Activated CD4-positive, alpha-beta memory T cell treated with anti-CD3 and anti-CD28 coated beads, Interleukin-2, amount 10 ng/mL, durations not matched to agents 7 days and 5 days (primary cell): Measurements from ENCODE around the gene DEGS1. TPM values are rescaled to one million over a fixed set of nuclear protein-coding genes. Genes with fewer than 3 reads are reported as not detected.
A peak's percentile ranks its signal among the peaks of the same experiment; 100 is the strongest.

Source experiments
- CTCF ChIA-PET: fragments of 350-600 bp; sonication (Branson Sonifier 250); formaldehyde crosslinking; loops from one replicate; lab custom pipeline; 2021; ENCODE audit warnings: antibody characterized with exemption, inconsistent platforms; lab: Charles Lee
- POLR2A ChIA-PET: fragments of 350-600 bp; sonication (Branson Sonifier 250); formaldehyde crosslinking; loops from one replicate; lab custom pipeline; 2021; ENCODE audit warnings: antibody characterized with exemption; lab: Charles Lee
- DNase-seq: peaks from one replicate; pipeline ENCODE4 v3.0.0-alpha.2; 2020
- H3K27ac Mint-ChIP-seq: one replicate; pipeline ENCODE4 v1.8.0; 2021; ENCODE audit warnings: mild to moderate bottlenecking, mixed read lengths
- H3K27me3 Mint-ChIP-seq: one replicate; pipeline ENCODE4 v1.8.0; 2021; ENCODE audit warnings: mixed read lengths
- H3K36me3 Mint-ChIP-seq: one replicate; pipeline ENCODE4 v1.8.0; 2021; ENCODE audit warnings: low read depth, mixed read lengths
- H3K4me1 Mint-ChIP-seq: one replicate; pipeline ENCODE4 v1.8.0; 2021; ENCODE audit warnings: mixed read lengths
- H3K4me3 Mint-ChIP-seq: one replicate; pipeline ENCODE4 v1.8.0; 2021; ENCODE audit warnings: mild to moderate bottlenecking, mixed read lengths
- H3K9me3 Mint-ChIP-seq: one replicate; pipeline ENCODE4 v1.8.0; 2021; ENCODE audit warnings: mixed read lengths
- total RNA-seq, 2 experiments: library from RNA; stranded (reverse); gene quantifications; one replicate each; pipeline ENCODE4 v1.2.3, GENCODE V29; 2021

DEGS1 gene
- total RNA-seq, 2 experiments from 2014 or later: 69.2 to 69.5 TPM

DNA sequence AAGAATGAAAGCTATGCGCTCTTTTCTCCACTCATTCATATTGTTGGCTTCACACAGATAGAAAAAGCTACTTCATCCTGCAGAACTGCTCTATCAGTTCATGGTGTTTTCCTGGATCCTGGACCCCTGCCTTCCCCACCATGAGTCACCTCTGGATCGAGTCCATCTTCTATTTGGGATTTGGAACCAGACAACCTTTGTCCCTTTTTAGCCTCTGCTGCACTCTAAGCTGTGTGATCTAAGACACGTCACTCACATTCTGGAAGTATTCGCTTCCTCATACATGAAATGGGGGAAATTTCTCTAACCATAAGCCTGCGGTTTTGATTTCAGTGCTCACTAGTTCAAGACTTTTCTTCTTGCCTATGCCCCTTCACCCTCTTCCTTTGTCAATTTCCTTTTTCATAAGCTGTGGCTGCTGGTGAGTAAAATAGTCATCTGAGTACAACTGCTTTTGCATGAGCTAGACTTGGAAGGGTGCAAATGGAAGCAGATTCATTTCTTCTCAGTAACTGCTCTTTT is 14.1 kb upstream of the DEGS1 start:
- Mint-ChIP-seq H3K27me3 (peaks cover 2% of the 10 kb centered on the region), H3K36me3 (peaks cover 14% of the 10 kb centered on the region), H3K27ac (peak overlapping the region; percentile 63), H3K4me3 (peak overlapping the region; percentile 1), H3K9me3 (peaks cover 12% of the 10 kb centered on the region), H3K4me1 (peaks cover 34% of the 10 kb centered on the region)
- ChIA-PET POLR2A (interaction anchor here (0.6 to 3.5 kb wide), 9 partner anchors 10 to 1277 kb away, joined by 3 to 48 read pairs (median 4); partner anchors contain the start of gene DEGS1), CTCF (interaction anchor here (0.6 to 2.6 kb wide), 8 partner anchors 10 to 164 kb away, joined by 3 to 10 read pairs (median 6); no protein-coding TSS in a partner anchor)
- no peak for DNase-seq

DNA sequence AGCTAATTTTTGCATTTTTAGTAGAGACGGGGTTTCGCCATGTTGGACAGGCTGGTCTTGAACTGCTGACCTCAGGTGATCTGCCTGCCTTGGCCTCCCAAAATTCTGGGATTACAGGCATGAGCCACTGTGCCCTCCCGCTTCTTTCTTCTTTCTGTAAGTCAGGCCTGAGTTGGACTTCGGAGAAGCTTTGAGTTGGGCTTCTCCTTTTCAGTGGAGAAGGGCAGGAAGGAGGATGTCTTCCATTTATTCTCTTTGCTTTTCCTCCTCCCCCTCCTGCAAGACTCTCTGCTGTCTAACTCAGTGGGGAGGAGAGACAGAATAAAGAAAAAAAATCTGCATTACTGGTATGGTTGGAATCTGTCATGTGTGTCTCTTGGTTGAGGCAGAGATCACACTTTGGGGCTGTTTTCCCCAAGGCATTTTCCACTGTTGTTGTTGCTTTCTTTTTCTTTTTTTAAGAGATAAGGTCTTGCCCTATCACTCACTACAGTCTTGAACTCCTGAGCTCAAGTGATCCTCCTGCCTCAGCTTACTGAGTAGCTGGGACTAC is 13.2 kb upstream of the DEGS1 start:
- peaks cover 14% of the 10 kb centered on the region for H3K36me3 Mint-ChIP-seq
- POLR2A ChIA-PET: interaction anchor here (0.7 to 3.5 kb wide), 8 partner anchors 9 to 164 kb away, joined by 3 to 48 read pairs (median 4); partner anchors contain the start of gene DEGS1
- H3K4me3 Mint-ChIP-seq: no peak overlapping the region

GRCh38 chr1:224170343-224170742 is 12.7 kb upstream of the DEGS1 start:
- peaks cover 2% of the 10 kb centered on the region for H3K27me3 Mint-ChIP-seq
- peaks cover 31% of the 10 kb centered on the region for H3K4me1 Mint-ChIP-seq
- peaks cover 14% of the 10 kb centered on the region for H3K36me3 Mint-ChIP-seq
- POLR2A ChIA-PET: interaction anchor here (0.8 to 3.5 kb wide), 4 partner anchors 9 to 163 kb away, joined by 3 to 48 read pairs (median 6); partner anchors contain the start of gene DEGS1
- H3K27ac Mint-ChIP-seq: peak overlapping the region; percentile 63
- H3K9me3 Mint-ChIP-seq: peaks cover 12% of the 10 kb centered on the region
- no peak for DNase-seq
- H3K4me3 Mint-ChIP-seq: no peak overlapping the region
- CTCF ChIA-PET: interaction anchor here (0.8 to 2.6 kb wide), 3 partner anchors 9 to 163 kb away, joined by 3 to 10 read pairs (median 9); no protein-coding TSS in a partner anchor

More for the DNA sequence above, 13.2 kb upstream of the DEGS1 start:
- peaks cover 2% of the 10 kb centered on the region for H3K27me3 Mint-ChIP-seq
- H3K27ac Mint-ChIP-seq: peak overlapping the region; percentile 63
- CTCF ChIA-PET: interaction anchor here (0.8 to 2.6 kb wide), 6 partner anchors 9 to 163 kb away, joined by 3 to 10 read pairs (median 8); no protein-coding TSS in a partner anchor
- DNase-seq: no peak
- peaks cover 31% of the 10 kb centered on the region for H3K4me1 Mint-ChIP-seq
- H3K9me3 Mint-ChIP-seq: peaks cover 12% of the 10 kb centered on the region

- peak; percentile 33 for DNase-seq
- Mint-ChIP-seq H3K27ac (peak overlapping the region; percentile 18), H3K4me1 (peaks cover 31% of the 10 kb centered on the region), H3K9me3 (peaks cover 12% of the 10 kb centered on the region), H3K4me3 (no peak overlapping the region), H3K36me3 (peaks cover 14% of the 10 kb centered on the region), H3K27me3 (peaks cover 2% of the 10 kb centered on the region)
- CTCF ChIA-PET: interaction anchor here (0.8 to 2.6 kb wide), 3 partner anchors 8 to 162 kb away, joined by 3 to 10 read pairs (median 9); no protein-coding TSS in a partner anchor
- POLR2A ChIA-PET: interaction anchor here (1.0 to 3.5 kb wide), 3 partner anchors 8 to 163 kb away, joined by 4 to 48 read pairs (median 9); partner anchors contain the start of gene DEGS1
These were observed 12.1 kb upstream of the DEGS1 start for GRCh38 chr1:224170748-224171478.

DNA sequence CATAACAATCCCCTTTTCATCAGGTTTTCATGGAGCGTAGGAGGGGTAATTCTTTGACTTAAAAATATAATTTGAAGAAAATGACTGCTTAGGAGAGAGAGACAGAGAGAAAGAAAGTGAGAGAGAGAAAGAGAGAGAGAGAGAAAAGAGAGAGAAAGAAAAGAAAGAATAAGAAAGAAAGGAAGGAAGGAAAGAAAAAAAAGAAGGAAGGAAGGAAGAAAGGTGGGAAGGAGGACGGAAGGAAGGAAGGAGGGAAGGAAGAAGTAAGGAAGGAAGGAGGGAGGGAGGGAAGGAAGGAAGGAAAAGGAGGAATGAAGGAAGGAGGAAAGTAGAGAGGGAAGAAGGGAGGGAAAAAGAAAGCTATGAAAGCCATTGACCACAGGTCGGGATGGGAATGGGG is 10.8 kb upstream of the DEGS1 start:
- Mint-ChIP-seq H3K27me3 (peaks cover 2% of the 10 kb centered on the region), H3K9me3 (peaks cover 12% of the 10 kb centered on the region), H3K36me3 (peaks cover 14% of the 10 kb centered on the region), H3K4me1 (peaks cover 29% of the 10 kb centered on the region), H3K27ac (no peak overlapping the region), H3K4me3 (no peak overlapping the region)
- no peak for DNase-seq
- POLR2A ChIA-PET: interaction anchor here (2.4 kb wide), 1 partner anchor 10 kb away, joined by 11 read pairs; the partner anchor contains the start of gene DEGS1
- CTCF ChIA-PET: interaction anchor here (0.7 kb wide), 1 partner anchor 85 kb away, joined by 3 read pairs; no protein-coding TSS in a partner anchor

DNA sequence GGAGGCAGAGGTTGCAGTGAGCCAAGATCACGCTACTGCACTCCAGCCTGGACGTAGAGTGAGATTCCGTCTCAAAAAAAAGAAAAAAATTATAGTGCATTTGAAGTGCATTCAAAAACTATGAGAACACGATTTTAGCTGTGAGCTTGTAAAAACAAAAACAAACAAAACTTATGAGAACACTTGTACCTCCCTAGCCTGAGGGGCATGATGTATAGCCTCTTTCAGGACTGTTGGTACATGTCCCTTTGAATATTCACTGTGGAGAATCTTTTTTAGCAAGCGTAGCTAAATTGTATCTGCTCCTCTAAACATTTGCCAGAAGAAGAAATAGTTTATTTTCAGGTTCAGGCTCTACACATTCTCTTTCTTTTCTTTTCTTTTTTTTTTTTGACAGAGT is 9.5 kb upstream of the DEGS1 start:
- POLR2A ChIA-PET: interaction anchor here (2.4 kb wide), 1 partner anchor 9 kb away, joined by 11 read pairs; the partner anchor contains the start of gene DEGS1
- peaks cover 12% of the 10 kb centered on the region for H3K9me3 Mint-ChIP-seq
- H3K27ac Mint-ChIP-seq: no peak overlapping the region
- CTCF ChIA-PET: no interaction called here
- H3K4me1 Mint-ChIP-seq: peaks cover 28% of the 10 kb centered on the region
- H3K36me3 Mint-ChIP-seq: peaks cover 14% of the 10 kb centered on the region
- DNase-seq: no peak
- H3K4me3 Mint-ChIP-seq: no peak overlapping the region
- peaks cover 2% of the 10 kb centered on the region for H3K27me3 Mint-ChIP-seq

DNA sequence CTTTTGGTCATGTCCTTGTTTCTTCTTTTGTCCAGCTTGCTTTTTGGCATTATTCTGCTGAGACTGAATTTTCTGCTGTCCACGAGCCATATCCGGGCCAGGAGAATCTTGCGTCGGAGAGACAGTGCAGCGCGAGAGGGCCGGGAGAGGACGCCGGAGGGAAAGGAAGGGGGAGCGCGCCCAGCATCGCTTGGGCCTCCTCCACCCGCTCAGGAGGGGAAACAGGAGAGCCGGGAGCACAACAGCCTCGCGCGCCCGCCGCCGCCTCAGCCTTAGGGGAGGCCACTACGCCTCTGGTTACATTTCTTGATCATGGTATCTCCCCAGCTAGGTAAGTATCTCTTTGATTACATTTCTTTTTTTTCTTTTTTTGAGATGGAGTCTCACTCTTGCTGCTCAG is 7.4 kb upstream of the DEGS1 start:
- Mint-ChIP-seq H3K27me3 (peaks cover 2% of the 10 kb centered on the region), H3K36me3 (peaks cover 9% of the 10 kb centered on the region), H3K4me1 (peaks cover 7% of the 10 kb centered on the region), H3K4me3 (no peak overlapping the region), H3K27ac (peak overlapping the region; percentile 40), H3K9me3 (peaks cover 9% of the 10 kb centered on the region)
- peak; percentile 54 for DNase-seq
- CTCF ChIA-PET: no interaction called here
- POLR2A ChIA-PET: no interaction called here

DNA sequence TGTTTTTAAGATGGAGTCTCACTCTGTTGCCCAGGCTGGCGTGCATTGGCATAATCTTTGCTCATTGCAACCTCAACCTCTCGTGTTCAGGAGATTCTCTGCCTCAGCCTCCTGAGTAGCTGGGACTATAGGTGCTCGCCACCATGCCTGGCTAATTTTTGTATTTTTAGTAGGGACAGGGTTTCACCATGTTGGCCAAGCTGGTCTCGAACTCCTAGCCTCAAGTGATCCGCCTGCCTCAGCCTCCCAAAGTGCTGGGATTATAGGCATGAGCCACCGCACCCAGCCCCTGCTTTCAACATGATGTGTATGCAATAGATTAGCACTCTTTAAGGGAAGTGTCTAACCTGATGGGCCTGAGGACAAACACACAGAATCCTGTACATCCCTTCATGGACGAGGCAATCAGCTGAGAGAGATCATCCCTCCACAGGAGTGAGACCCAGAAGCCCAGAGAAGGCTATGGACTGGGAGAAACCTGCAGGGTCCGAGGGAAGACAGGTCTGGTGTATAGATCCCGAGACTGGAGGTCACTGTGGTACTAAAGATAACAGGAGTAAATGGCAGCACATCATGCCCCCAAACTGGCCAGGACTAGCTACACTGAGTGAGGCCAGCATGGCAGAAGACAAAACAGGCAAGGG is 5.6 kb upstream of the DEGS1 start:
- no peaks in the 10 kb centered on the region for H3K36me3 Mint-ChIP-seq
- H3K27ac Mint-ChIP-seq: no peak overlapping the region
- CTCF ChIA-PET: interaction anchor here (1.2 to 2.5 kb wide), 3 partner anchors 8 to 156 kb away, joined by 4 to 10 read pairs (median 6); no protein-coding TSS in a partner anchor
- peaks cover 13% of the 10 kb centered on the region for H3K4me1 Mint-ChIP-seq
- H3K9me3 Mint-ChIP-seq: no peaks in the 10 kb centered on the region
- POLR2A ChIA-PET: no interaction called here
- no peak overlapping the region for H3K4me3 Mint-ChIP-seq
- no peaks in the 10 kb centered on the region for H3K27me3 Mint-ChIP-seq
- DNase-seq: no peak

- H3K27me3 Mint-ChIP-seq: no peaks in the 10 kb centered on the region
- H3K27ac Mint-ChIP-seq: no peak overlapping the region
- no peak for DNase-seq
- no peak overlapping the region for H3K4me3 Mint-ChIP-seq
- no peaks in the 10 kb centered on the region for H3K9me3 Mint-ChIP-seq
- H3K4me1 Mint-ChIP-seq: peaks cover 15% of the 10 kb centered on the region
- peaks cover under 1% of the 10 kb centered on the region for H3K36me3 Mint-ChIP-seq
- ChIA-PET CTCF (interaction anchor here (0.6 to 2.5 kb wide), 3 partner anchors 9 to 280 kb away, joined by 3 to 10 read pairs (median 6); no protein-coding TSS in a partner anchor), POLR2A (interaction anchor here (1.4 to 2.0 kb wide), 2 partner anchors 9 to 67 kb away, joined by 3 to 9 read pairs; no protein-coding TSS in a partner anchor)
These were observed 4.1 kb upstream of the DEGS1 start for GRCh38 chr1:224178894-224179293.

DNA sequence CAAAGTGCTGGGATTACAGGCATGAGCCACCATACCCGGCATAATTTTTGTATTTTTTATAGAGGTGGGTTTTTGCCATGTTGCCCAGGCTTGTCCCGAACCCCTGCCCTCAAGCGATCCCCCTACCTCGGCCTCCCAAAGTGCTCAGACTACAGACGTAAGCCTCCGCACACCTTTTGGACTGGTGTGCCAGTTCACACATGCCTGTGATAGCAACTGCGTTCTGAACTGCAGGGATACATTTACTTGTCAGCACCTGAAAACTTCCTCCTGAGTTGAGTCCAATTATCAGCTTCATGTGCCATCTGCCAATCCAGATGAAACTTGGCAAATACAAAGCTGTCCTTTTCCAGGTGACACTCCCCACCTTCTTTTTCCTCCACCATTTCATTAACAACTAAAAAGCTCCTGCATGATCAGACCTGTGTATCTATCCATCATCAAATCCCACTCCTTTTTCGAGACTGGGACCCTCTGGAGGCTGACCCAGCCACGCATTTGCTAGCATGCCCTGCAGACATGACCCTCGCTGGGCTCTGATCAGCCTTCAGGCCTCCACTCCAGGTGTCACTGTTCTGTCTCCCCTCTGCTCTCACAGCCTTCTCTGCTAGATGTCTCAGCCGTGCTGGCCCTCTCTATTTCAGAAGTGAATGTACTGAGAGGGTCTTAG is 2.1 kb upstream of the DEGS1 start:
- Mint-ChIP-seq H3K9me3 (no peaks in the 10 kb centered on the region), H3K4me1 (peaks cover 33% of the 10 kb centered on the region), H3K27me3 (no peaks in the 10 kb centered on the region), H3K36me3 (peaks cover 21% of the 10 kb centered on the region), H3K4me3 (no peak overlapping the region), H3K27ac (peak overlapping the region; percentile 90)
- ChIA-PET CTCF (interaction anchor here (0.8 kb wide), 1 partner anchor 28 kb away, joined by 6 read pairs; no protein-coding TSS in a partner anchor), POLR2A (interaction anchor here (3.0 to 4.5 kb wide), 2 partner anchors 11 to 12 kb away, joined by 41 to 48 read pairs; no protein-coding TSS in a partner anchor)
- no peak for DNase-seq

DNA sequence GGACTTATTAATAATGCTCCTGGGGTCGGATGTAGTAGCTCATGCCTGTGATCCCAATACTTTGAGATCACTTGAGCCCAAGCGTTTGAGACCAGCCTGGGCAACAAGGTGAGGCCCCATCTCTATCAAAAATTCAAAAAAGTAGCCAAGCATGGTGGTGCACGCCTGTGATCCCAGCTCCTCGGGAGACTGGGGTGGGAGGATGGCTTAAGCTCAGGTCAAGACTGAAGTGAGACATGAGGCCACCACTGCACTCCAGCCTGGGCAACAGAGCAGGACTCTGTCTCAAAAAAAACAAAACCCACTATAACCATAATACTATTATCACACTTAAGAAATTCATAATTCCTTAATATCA is 1.6 kb upstream of the DEGS1 start:
- Mint-ChIP-seq H3K4me1 (peaks cover 38% of the 10 kb centered on the region), H3K27ac (peak overlapping the region; percentile 90), H3K36me3 (peaks cover 25% of the 10 kb centered on the region), H3K9me3 (no peaks in the 10 kb centered on the region), H3K4me3 (peak overlapping the region; percentile 72), H3K27me3 (no peaks in the 10 kb centered on the region)
- DNase-seq: no peak
- POLR2A ChIA-PET: interaction anchor here (1.2 to 4.5 kb wide), 12 partner anchors 8 to 250 kb away, joined by 3 to 48 read pairs (median 8); partner anchors contain the start of gene NVL
- CTCF ChIA-PET: interaction anchor here (0.8 kb wide), 1 partner anchor 29 kb away, joined by 6 read pairs; no protein-coding TSS in a partner anchor
